CD4-positive, alpha-beta memory T cell (primary cell): ENCODE results near the gene ZFHX3. TPM values are rescaled to one million over a fixed set of nuclear protein-coding genes. Genes with fewer than 3 reads are reported as not detected.

ENCODE experiments used
- CTCF ChIA-PET: fragments of 350-600 bp; sonication (Branson Sonifier 250); formaldehyde crosslinking; loops from one replicate; lab custom pipeline; 2021; ENCODE audit warnings: inconsistent platforms; ENCODE audit not compliant: partially characterized antibody; lab: Charles Lee
- POLR2A ChIA-PET: fragments of 350-600 bp; sonication (Branson Sonifier 250); formaldehyde crosslinking; loops from one replicate; lab custom pipeline; 2021; ENCODE audit not compliant: partially characterized antibody; lab: Charles Lee
- DNase-seq, 5 donors: peaks; one replicate each; pipeline versions ENCODE4 v3.0.0 to v3.0.0-alpha.2; 2020 to 2022; ENCODE audit warnings: mixed read lengths in 1 of 5
- H3K27ac ChIP-seq: one replicate; pipeline ENCODE4 v1.7.0; 2013; ENCODE audit warnings: low read depth, low read length
- H3K27me3 ChIP-seq: 2 replicates; pipeline ENCODE4 v1.7.0; 2013; ENCODE audit warnings: mild to moderate bottlenecking, low read length, moderate library complexity; ENCODE audit not compliant: insufficient read depth
- H3K36me3 ChIP-seq: 2 replicates; pipeline ENCODE4 v1.7.0; 2013; ENCODE audit warnings: mild to moderate bottlenecking, low read length, moderate library complexity; ENCODE audit not compliant: insufficient read depth
- H3K4me1 ChIP-seq: 2 replicates; pipeline ENCODE4 v1.7.0; 2013; ENCODE audit warnings: mild to moderate bottlenecking, low read length, moderate library complexity; ENCODE audit not compliant: insufficient read depth
- H3K4me3 ChIP-seq, 2 donors: one replicate each; pipeline ENCODE4 v1.7.0; 2013; ENCODE audit warnings: low read length in 2 of 2, mild to moderate bottlenecking in 1 of 2
- H3K9me3 ChIP-seq, 2 donors: one replicate each; pipeline ENCODE4 v1.7.0; 2013; ENCODE audit warnings: low read length in 2 of 2, control low read depth in 1 of 2; ENCODE audit not compliant: control insufficient read depth in 1 of 2
- H3K27ac Mint-ChIP-seq, 7 donors: one replicate each; pipeline ENCODE4 v1.8.0; 2020 to 2021; ENCODE audit warnings: mixed read lengths in 7 of 7, mild to moderate bottlenecking in 6 of 7, inconsistent platforms in 3 of 7, moderate library complexity in 3 of 7
- H3K27me3 Mint-ChIP-seq, 2 donors: one replicate each; pipeline ENCODE4 v1.8.0; 2020 to 2021; ENCODE audit warnings: mixed read lengths in 2 of 2
- H3K36me3 Mint-ChIP-seq, 2 donors: one replicate each; pipeline ENCODE4 v1.8.0; 2020 to 2021; ENCODE audit warnings: mixed read lengths in 2 of 2, inconsistent platforms in 1 of 2, mild to moderate bottlenecking in 1 of 2
- H3K4me1 Mint-ChIP-seq, 4 donors: one replicate each; pipeline ENCODE4 v1.8.0; 2020 to 2021; ENCODE audit warnings: mixed read lengths in 4 of 4, mild to moderate bottlenecking in 1 of 4
- H3K4me3 Mint-ChIP-seq, 8 donors: one replicate each; pipeline ENCODE4 v1.8.0; 2020 to 2021; ENCODE audit warnings: mixed read lengths in 8 of 8, mild to moderate bottlenecking in 7 of 8, moderate library complexity in 6 of 8, inconsistent platforms in 3 of 8
- H3K9me3 Mint-ChIP-seq, 8 donors: one replicate each; pipeline ENCODE4 v1.8.0; 2020 to 2021; ENCODE audit warnings: mixed read lengths in 8 of 8, mild to moderate bottlenecking in 5 of 8, inconsistent platforms in 3 of 8, moderate library complexity in 1 of 8
- intact Hi-C: fragments of 100-400 bp; cut with micrococcal nuclease; formaldehyde crosslinking; loops from one replicate; pipeline ENCODE4 v1.15.1; 2023
- polyA plus RNA-seq, 2 donors: library from polyadenylated mRNA; unstranded; fragments of 300-500 nt; fragmentation: Illumina TruSeq; gene quantifications; one replicate each; pipeline ENCODE4 v1.2.3, GENCODE V29; 2021
- total RNA-seq, 2 experiments: library from RNA; stranded (reverse); gene quantifications; one replicate each; pipeline ENCODE4 v1.2.3, GENCODE V29; 2021

Gene ZFHX3
- total and polyA plus RNA-seq, 4 experiments from 2014 or later = 0.01 to 0.99 (median 0.36) TPM

DNA sequence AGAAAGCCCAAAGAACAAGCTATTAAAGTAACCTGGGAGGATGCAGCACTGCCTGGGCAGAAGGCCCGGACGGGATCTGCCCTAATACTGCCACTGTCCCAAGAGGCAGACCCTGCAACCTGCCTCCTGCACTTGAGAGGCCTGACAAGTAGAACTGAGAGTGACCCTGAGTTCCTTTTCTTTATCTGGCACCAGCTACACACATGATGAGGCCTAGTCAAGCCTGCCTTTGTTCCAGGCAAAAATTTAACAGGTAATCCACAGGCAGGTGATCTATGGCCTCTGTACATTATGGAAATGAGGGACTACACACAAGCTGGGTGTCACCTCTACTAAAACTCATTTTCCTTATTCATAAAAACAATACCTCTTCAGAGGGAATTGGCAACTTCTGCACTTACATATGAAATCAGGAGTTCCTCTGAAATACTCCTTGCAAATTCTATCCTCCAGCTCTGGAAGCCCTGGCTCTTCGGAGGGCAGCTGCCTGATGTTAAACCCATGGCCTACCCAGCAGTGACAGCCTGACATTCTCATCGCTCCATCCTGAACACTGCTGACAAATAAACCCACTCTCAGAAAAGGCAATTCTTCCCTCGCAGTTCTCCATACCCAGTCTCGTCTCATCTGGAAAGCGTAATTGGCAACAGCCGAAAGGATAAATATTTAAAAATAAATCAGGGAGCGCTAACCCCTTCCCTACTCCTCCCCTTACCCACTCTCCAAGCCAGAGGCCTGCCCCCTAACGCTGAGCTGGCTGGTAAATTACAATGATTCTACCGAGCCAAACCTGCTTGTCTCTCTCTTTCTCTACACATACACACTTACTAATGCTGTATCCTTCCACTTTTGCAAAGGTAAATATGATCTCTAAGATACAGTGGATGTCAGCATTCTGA is 2.5 kb upstream of the ZFHX3 start:
- no peaks in the 10 kb centered on the region for H3K36me3 Mint-ChIP-seq
- H3K27me3 Mint-ChIP-seq = peaks cover 28 to 36% of the 10 kb centered on the region in 2 donors
- H3K4me1 ChIP-seq = no peaks in the 10 kb centered on the region
- intact Hi-C loops = no loop called here
- peaks cover 5% of the 10 kb centered on the region for H3K27me3 ChIP-seq
- H3K36me3 ChIP-seq = no peaks in the 10 kb centered on the region
- no peaks in the 10 kb centered on the region for H3K9me3 ChIP-seq
- peaks cover 1 to 9% (median 4%) of the 10 kb centered on the region in 4 donors for H3K4me1 Mint-ChIP-seq
- CTCF ChIA-PET = no interaction called here
- no peak overlapping the region for H3K27ac Mint-ChIP-seq
- H3K27ac ChIP-seq = no peak overlapping the region
- no peak overlapping the region for H3K4me3 Mint-ChIP-seq
- POLR2A ChIA-PET = no interaction called here
- no peak overlapping the region for H3K4me3 ChIP-seq
- H3K9me3 Mint-ChIP-seq = no peaks in the 10 kb centered on the region
- DNase-seq = no peak

DNA sequence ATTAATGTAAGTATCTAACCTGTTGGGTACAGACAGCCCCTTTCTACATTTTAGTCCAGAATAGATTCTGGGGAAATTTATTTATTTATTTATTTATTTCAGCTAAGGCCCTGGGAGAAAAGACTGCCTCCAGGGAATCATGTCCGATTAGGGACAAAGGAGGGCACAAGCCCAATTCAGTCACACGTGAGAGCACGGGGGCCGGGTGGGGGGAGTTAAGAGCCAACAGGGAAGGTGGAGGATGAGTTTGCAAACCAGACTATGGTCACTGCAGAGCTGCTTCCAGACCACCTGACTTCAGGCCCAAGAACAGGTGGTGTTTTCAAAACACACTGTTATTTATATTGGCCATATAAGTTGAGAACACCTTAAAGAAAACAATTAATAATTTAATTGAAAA is 1.6 kb upstream of the ZFHX3 start:
- no peaks in the 10 kb centered on the region for H3K9me3 ChIP-seq
- H3K27ac Mint-ChIP-seq = no peak overlapping the region
- peaks cover 4% of the 10 kb centered on the region for H3K27me3 ChIP-seq
- ChIA-PET POLR2A (no interaction called here), CTCF (no interaction called here)
- no peaks in the 10 kb centered on the region for H3K9me3 Mint-ChIP-seq
- intact Hi-C loops = no loop called here
- H3K4me1 ChIP-seq = no peaks in the 10 kb centered on the region
- H3K27ac ChIP-seq = no peak overlapping the region
- no peak overlapping the region for H3K4me3 ChIP-seq
- H3K36me3 ChIP-seq = no peaks in the 10 kb centered on the region
- peaks cover 1 to 5% (median 3%) of the 10 kb centered on the region in 4 donors for H3K4me1 Mint-ChIP-seq
- peaks cover 24 to 33% of the 10 kb centered on the region in 2 donors for H3K27me3 Mint-ChIP-seq
- H3K4me3 Mint-ChIP-seq = peak overlapping the region in 1 of 8 donors; percentile 32
- DNase-seq = no peak
- no peaks in the 10 kb centered on the region for H3K36me3 Mint-ChIP-seq

DNA sequence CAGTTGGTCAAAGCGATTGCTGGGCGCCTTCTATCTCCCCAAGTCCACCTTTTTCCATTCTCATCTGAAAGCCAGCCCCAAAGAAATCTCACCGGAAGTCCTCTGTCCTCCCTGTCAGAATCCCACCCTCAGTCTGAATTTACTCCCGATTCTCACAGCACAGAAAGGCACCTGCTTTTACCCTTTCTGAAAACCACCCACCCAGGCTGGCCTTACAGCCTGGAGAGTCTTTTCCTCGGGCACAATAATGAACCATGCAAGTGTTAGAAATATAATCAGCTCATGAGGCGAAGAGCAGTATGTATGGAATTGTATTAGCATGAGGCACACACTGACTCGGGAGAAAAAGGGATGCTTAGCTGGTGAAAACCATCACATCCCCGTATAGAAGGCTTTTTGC is 1.2 kb upstream of the ZFHX3 start:
- DNase-seq = no peak
- intact Hi-C loops = no loop called here

DNA sequence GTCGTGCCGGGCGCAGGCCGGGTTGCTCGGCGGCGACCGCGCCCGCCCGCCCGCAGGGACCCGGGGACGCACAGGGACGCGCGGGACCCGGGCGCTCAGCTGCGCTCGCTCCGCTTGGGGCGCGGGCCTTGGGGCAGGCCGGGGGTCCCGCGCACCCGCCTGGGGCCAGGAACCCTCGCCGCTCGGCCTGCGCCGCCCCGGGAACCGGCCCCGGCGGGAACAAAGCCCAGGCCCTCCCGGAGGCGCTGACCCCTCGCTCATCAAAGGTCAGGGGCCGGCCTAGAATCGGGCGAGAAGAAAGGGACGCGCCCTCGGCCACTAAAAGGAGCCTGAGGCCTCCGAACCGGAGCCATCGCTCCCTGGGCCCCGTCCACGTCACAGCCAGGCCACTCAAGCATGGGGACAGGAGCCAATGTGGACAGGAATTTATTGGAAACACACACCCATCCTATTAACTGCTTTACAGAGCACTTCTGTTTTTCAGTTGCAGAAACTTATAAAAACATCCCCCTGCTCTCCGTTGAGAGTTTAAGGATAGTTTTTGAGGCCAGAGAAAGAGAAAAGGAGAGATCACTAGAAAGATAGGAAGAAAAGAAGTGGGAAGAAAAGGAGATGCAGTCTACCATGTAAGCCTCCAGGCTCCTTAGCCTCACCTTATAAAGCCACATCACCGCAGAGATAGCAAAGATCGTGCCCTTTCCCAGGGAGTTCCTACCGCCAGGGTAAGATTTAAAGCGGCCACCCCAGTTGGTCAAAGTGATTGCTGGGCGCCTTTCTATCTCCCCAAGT is 558 bp upstream of the ZFHX3 start:
- Mint-ChIP-seq H3K27me3 (peaks cover 19 to 28% of the 10 kb centered on the region in 2 donors), H3K4me3 (peak overlapping the region in 2 of 8 donors; percentile 19 to 62), H3K9me3 (no peaks in the 10 kb centered on the region), H3K27ac (no peak overlapping the region), H3K4me1 (peaks cover 0 to 5% (median 2%) of the 10 kb centered on the region in 4 donors), H3K36me3 (no peaks in the 10 kb centered on the region)
- ChIA-PET POLR2A (no interaction called here), CTCF (no interaction called here)
- peaks cover 4% of the 10 kb centered on the region for H3K27me3 ChIP-seq
- intact Hi-C loops = no loop called here
- H3K27ac ChIP-seq = no peak overlapping the region
- no peaks in the 10 kb centered on the region for H3K36me3 ChIP-seq
- DNase-seq = no peak
- no peaks in the 10 kb centered on the region for H3K9me3 ChIP-seq
- H3K4me1 ChIP-seq = no peaks in the 10 kb centered on the region
- no peak overlapping the region for H3K4me3 ChIP-seq

More for the DNA sequence above, 1.2 kb upstream of the ZFHX3 start:
- H3K27ac ChIP-seq = no peak overlapping the region
- peaks cover 22 to 31% of the 10 kb centered on the region in 2 donors for H3K27me3 Mint-ChIP-seq
- POLR2A ChIA-PET = no interaction called here
- no peak overlapping the region for H3K4me3 ChIP-seq
- CTCF ChIA-PET = no interaction called here
- H3K4me1 Mint-ChIP-seq = peaks cover 0 to 5% (median 2%) of the 10 kb centered on the region in 4 donors
- H3K4me3 Mint-ChIP-seq = peak overlapping the region in 5 of 8 donors; percentile 11 to 62 (median 32)
- H3K4me1 ChIP-seq = no peaks in the 10 kb centered on the region
- no peaks in the 10 kb centered on the region for H3K36me3 Mint-ChIP-seq
- H3K27me3 ChIP-seq = peaks cover 4% of the 10 kb centered on the region
- H3K36me3 ChIP-seq = no peaks in the 10 kb centered on the region
- no peak overlapping the region for H3K27ac Mint-ChIP-seq
- no peaks in the 10 kb centered on the region for H3K9me3 ChIP-seq
- H3K9me3 Mint-ChIP-seq = no peaks in the 10 kb centered on the region

DNA sequence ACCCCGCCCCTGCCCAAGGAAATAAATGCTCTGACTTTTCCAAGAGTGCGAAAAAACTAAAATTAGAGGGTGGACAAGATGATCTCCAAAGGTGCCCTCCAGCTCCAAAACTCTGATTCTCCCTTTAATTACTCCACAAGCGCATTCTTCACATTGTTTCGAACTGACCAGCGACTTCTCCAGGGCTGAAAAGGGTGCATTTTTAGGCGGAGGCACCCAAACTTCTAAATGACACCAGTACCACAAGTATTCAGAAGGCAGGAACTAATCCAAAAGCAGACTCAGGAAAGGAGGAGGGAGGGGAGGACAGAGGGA is 750 bp downstream of the ZFHX3 start:
- H3K4me3 ChIP-seq = no peak overlapping the region

DNA sequence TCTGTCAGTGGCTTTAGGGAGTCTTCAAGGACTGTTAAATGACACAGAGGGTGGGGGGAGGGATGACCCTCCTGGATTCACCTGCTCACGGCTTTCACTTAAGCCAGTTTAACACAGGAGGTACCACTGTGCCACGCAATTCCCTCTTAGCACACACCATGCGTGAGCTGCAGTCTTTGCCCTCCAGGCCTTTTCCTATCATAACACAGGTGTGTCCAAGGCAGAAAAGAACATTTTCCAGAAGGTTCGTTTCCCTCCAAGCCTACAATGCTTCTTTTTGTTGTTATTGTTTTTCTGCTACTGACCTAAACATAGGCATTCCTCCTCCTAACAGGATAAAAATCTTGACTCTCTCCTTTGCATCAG is 1.1 kb downstream of the ZFHX3 start:
- no peak for DNase-seq
- Mint-ChIP-seq H3K27me3 (peaks cover 19 to 27% of the 10 kb centered on the region in 2 donors), H3K27ac (no peak overlapping the region), H3K4me1 (peaks cover 0 to 5% (median 2%) of the 10 kb centered on the region in 4 donors), H3K9me3 (no peaks in the 10 kb centered on the region), H3K36me3 (no peaks in the 10 kb centered on the region), H3K4me3 (peak overlapping the region in 2 of 8 donors; percentile 63 to 64)
- H3K27me3 ChIP-seq = peaks cover 4% of the 10 kb centered on the region
- ChIA-PET POLR2A (no interaction called here), CTCF (no interaction called here)
- no peaks in the 10 kb centered on the region for H3K9me3 ChIP-seq
- H3K4me1 ChIP-seq = no peaks in the 10 kb centered on the region
- H3K27ac ChIP-seq = no peak overlapping the region
- no peak overlapping the region for H3K4me3 ChIP-seq
- intact Hi-C loops = no loop called here
- no peaks in the 10 kb centered on the region for H3K36me3 ChIP-seq

More for the DNA sequence above, 750 bp downstream of the ZFHX3 start:
- ChIA-PET CTCF (no interaction called here), POLR2A (no interaction called here)
- DNase-seq = no peak
- intact Hi-C loops = no loop called here
- peak overlapping the region in 6 of 8 donors; percentile 27 to 64 (median 46) for H3K4me3 Mint-ChIP-seq
- no peaks in the 10 kb centered on the region for H3K9me3 ChIP-seq
- peaks cover 4% of the 10 kb centered on the region for H3K27me3 ChIP-seq
- no peaks in the 10 kb centered on the region for H3K36me3 Mint-ChIP-seq
- H3K27ac ChIP-seq = no peak overlapping the region
- H3K9me3 Mint-ChIP-seq = no peaks in the 10 kb centered on the region
- H3K36me3 ChIP-seq = no peaks in the 10 kb centered on the region
- peaks cover 19 to 26% of the 10 kb centered on the region in 2 donors for H3K27me3 Mint-ChIP-seq
- H3K4me1 Mint-ChIP-seq = peaks cover 0 to 5% (median 2%) of the 10 kb centered on the region in 4 donors
- H3K27ac Mint-ChIP-seq = no peak overlapping the region
- H3K4me1 ChIP-seq = no peaks in the 10 kb centered on the region

DNA sequence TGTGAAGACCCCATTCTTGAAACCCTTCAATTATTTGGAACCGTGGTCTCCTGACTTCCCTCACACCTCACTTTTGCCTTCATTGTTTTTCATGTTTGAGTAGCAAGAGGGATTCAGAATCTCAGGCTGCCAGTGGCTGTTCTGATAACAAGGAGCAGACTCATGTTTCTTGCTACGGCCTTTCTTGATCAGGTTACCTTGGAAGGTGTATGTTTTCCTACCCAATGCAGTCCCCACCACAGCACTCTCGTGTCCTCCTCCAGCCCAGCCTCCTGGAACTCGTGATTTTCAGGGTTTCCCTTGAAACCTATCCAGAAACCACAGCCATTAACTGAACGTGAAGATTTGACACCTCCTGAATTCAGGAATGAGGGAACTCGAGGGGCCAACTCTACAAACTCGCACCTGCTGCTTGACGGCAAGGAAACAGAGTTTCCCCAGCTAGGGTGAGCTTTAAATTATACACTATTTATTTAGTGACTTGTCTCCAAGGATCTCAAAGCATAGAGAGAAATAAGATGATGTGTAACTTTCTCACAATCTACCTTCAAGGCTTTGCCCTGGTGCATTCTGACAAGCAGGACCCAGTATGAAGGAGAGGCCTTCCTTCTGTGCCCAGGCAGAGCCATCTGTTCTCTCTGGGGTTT is 1.6 kb downstream of the ZFHX3 start:
- H3K27me3 Mint-ChIP-seq = peaks cover 20 to 28% of the 10 kb centered on the region in 2 donors
- no peak overlapping the region for H3K4me3 ChIP-seq
- DNase-seq = no peak
- intact Hi-C loops = no loop called here
- peak overlapping the region in 2 of 8 donors; percentile 7 to 25 for H3K4me3 Mint-ChIP-seq
- H3K27ac ChIP-seq = no peak overlapping the region
- no peaks in the 10 kb centered on the region for H3K36me3 ChIP-seq
- POLR2A ChIA-PET = no interaction called here
- H3K27me3 ChIP-seq = peaks cover 4% of the 10 kb centered on the region
- no peaks in the 10 kb centered on the region for H3K36me3 Mint-ChIP-seq
- CTCF ChIA-PET = no interaction called here
- H3K4me1 Mint-ChIP-seq = peaks cover 0 to 5% (median 2%) of the 10 kb centered on the region in 4 donors
- H3K9me3 ChIP-seq = no peaks in the 10 kb centered on the region
- no peak overlapping the region for H3K27ac Mint-ChIP-seq
- H3K9me3 Mint-ChIP-seq = no peaks in the 10 kb centered on the region
- no peaks in the 10 kb centered on the region for H3K4me1 ChIP-seq
